Subcutaneous adipose tissue (tissue), 4 donors: ENCODE measurements around the gene SCRT2. TPM values are rescaled to one million over a fixed set of nuclear protein-coding genes. Genes with fewer than 3 reads are reported as not detected.

Source experiments
- total RNA-seq, 4 donors: library from RNA; depleted of rRNA; stranded (reverse); fragments of >200 nt; gene quantifications; one replicate each; pipeline ENCODE4 v1.1.0, GENCODE V29; 2016
- TF ChIP-seq, protein P1 (sequence below): fragments of 450-650 bp; IDR thresholded peaks from one replicate; pipeline ENCODE4 v1.5.1; 2016; ENCODE audit warnings: low read depth, mild to moderate bottlenecking, control low read depth, antibody characterized with exemption, moderate library complexity

Gene SCRT2
- total RNA-seq, 4 donors from 2014 or later: not detected

DNA sequence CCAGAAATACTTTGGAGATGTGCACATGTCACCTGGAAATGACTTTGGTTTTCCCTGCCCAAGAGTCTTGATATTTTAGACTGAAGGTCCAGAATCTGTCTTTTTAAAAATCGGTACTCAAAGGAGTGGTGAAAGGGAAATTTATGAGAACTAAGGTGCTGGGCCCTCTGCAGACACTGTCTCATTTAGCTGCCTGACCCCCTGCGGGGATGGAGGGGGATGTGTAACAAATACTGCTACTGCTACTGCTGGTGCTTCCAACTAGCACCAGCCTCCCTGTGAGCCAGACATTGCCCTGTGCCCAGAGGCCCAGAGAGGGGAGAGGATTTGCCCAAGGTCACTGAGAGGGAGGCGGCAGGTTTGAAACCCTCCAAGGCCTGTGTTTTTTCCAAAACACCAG is 7.0 kb downstream of the SCRT2 start:
- TF ChIP-seq, protein P1, sequence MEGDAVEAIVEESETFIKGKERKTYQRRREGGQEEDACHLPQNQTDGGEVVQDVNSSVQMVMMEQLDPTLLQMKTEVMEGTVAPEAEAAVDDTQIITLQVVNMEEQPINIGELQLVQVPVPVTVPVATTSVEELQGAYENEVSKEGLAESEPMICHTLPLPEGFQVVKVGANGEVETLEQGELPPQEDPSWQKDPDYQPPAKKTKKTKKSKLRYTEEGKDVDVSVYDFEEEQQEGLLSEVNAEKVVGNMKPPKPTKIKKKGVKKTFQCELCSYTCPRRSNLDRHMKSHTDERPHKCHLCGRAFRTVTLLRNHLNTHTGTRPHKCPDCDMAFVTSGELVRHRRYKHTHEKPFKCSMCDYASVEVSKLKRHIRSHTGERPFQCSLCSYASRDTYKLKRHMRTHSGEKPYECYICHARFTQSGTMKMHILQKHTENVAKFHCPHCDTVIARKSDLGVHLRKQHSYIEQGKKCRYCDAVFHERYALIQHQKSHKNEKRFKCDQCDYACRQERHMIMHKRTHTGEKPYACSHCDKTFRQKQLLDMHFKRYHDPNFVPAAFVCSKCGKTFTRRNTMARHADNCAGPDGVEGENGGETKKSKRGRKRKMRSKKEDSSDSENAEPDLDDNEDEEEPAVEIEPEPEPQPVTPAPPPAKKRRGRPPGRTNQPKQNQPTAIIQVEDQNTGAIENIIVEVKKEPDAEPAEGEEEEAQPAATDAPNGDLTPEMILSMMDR: no peak

DNA sequence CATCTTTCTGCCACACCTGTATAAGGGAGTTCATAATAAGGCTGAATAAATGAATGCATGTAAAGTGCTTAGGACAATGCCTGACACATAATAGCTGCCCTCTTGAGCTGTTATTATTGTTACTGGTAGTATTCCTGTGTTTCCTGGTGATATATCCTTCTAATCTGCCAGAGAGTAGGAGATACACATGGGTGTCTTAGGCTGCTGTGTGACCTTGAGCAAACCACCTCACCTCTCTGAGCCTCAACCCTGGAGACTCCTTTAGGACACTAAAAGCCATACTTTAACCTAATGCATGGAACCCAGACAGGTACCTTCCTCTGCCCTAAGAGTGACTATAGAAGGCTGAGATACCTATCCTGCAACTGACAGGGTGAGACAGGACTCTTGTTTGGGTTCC is 7.6 kb downstream of the SCRT2 start:
- TF ChIP-seq, protein P1: no peak

DNA sequence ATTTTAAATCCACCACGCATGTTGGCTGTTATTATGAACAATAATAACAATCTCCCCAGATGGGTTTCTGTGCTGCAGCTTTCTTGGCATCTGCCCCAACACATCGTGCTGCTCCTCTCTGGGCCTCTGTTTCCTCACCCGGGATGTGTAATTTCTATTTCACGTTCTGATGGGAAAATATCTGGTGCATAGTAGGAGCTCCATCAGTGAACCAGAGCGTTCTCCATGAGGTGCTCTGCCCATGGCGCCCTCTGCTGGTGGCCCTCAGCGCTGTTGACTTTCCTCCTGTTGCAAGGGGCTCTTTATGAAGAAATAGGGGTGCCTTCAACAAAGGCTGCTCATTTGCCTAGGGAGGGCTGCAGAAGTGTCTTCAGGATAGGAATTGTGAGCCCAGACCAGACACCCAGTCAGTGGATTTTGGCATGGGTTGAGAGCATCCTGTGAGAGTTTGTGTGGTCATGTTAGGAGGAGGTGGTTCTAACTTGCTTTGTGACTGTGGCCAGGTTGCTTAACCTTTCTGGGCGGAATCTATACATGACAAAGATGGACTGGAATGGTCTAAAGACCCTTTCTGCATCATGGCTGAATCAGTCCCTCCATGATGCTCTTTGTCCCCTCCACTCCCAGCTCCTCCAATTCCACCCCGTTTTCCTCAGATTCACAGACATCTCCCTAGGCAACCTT is 8.1 kb downstream of the SCRT2 start:
- TF ChIP-seq, protein P1: no peak

DNA sequence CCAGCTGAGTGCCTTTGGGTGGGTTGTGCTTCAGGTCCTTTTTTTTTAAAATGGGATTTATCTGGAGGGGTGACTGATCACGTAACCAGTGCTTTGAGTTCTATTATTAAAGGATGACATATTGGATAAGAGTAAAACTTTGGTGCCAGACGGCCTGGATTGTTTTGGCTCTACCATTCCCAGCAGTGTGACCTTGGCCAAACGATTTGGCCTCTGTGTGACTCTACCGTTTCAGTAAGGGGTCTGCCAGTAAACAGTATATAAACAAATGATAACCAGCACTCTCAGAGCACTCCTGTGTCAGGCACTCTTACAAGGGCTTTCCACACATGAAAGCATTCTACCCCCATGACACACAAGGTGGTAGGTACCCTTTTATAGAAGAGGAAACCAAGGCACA is 8.7 kb downstream of the SCRT2 start:
- TF ChIP-seq, protein P1: no peak

DNA sequence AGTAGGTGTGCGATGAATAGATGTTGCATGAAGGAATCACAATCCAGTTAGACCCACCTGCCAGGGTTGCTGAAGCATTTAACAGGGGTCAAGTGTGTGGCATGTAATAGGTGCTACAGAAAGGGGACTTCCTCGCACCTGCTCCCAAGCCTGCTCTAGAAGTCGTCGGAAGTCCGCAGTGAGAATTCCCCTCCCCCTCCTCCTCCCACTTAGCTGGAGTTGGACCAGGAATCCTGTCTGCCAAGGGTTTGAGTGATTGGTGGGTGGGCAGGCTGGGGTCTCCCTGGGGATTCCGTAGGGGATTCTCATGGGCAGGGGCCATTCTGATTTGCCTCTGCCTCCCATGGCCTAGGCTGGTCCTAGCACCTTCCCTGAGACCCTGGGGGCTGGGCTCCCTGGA is 10.3 kb downstream of the SCRT2 start:
- TF ChIP-seq, protein P1: no peak

DNA sequence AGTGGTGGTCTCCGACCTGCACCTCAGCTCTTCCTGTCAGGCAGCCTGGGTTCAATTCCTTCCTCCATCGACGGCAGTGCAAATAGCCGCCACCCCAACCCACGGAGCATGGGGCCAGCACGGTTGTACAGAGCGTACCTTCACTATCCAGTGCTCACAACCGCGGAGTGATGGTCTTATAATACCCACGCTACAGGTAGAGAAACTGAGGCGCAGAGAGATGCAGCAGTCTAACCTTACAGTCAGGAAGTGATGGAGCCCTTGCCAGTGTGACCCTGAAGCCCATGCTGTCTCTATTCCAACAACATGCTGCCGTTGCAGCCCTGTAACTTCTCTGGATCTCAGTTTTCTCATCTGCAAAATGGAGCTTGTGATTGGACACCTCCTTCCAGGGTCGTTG is 11.0 kb downstream of the SCRT2 start:
- TF ChIP-seq, protein P1: no peak

DNA sequence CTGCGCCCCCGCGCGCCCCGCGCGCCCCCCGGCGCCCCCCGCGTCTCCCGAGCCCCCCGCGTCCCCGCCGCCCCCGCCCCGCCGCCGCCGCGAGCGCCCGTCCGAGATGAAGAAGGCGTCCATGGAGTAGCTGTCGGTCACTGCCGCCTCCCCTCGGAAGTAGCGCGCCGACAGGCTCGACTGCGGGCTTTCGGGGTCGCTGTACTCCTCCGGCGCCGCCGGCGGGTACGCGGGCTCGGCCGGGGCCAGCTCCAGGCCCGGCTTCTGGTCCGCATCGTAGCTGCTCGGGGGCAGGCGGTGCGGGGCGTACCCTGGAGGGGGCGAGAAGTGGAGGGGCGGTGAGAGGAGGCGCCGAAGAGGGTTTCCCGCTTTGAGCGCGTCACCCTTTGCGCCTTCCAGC is 11.5 kb downstream of the SCRT2 start:
- TF ChIP-seq, protein P1: no peak
